Activated CD4-positive, alpha-beta memory T cell treated with anti-CD3 and anti-CD28 coated beads, Interleukin-2, amount 10 ng/mL, durations not matched to agents 7 days and 5 days (primary cell): ENCODE results near the gene TGM1. TPM values are rescaled to one million over a fixed set of nuclear protein-coding genes. Genes with fewer than 3 reads are reported as not detected.
A peak's percentile ranks its signal among the peaks of the same experiment; 100 is the strongest.

Experiments used
- CTCF ChIA-PET: fragments of 350-600 bp; sonication (Branson Sonifier 250); formaldehyde crosslinking; loops from one replicate; lab custom pipeline; 2021; ENCODE audit warnings: antibody characterized with exemption, inconsistent platforms; lab: Charles Lee
- POLR2A ChIA-PET: fragments of 350-600 bp; sonication (Branson Sonifier 250); formaldehyde crosslinking; loops from one replicate; lab custom pipeline; 2021; ENCODE audit warnings: antibody characterized with exemption; lab: Charles Lee
- DNase-seq: peaks from one replicate; pipeline ENCODE4 v3.0.0-alpha.2; 2020
- H3K27ac Mint-ChIP-seq: one replicate; pipeline ENCODE4 v1.8.0; 2021; ENCODE audit warnings: mild to moderate bottlenecking, mixed read lengths
- H3K27me3 Mint-ChIP-seq: one replicate; pipeline ENCODE4 v1.8.0; 2021; ENCODE audit warnings: mixed read lengths
- H3K36me3 Mint-ChIP-seq: one replicate; pipeline ENCODE4 v1.8.0; 2021; ENCODE audit warnings: low read depth, mixed read lengths
- H3K4me1 Mint-ChIP-seq: one replicate; pipeline ENCODE4 v1.8.0; 2021; ENCODE audit warnings: mixed read lengths
- H3K4me3 Mint-ChIP-seq: one replicate; pipeline ENCODE4 v1.8.0; 2021; ENCODE audit warnings: mild to moderate bottlenecking, mixed read lengths
- H3K9me3 Mint-ChIP-seq: one replicate; pipeline ENCODE4 v1.8.0; 2021; ENCODE audit warnings: mixed read lengths
- total RNA-seq, 2 experiments: library from RNA; stranded (reverse); gene quantifications; one replicate each; pipeline ENCODE4 v1.2.3, GENCODE V29; 2021

The TGM1 gene
- total RNA-seq, 2 experiments from 2014 or later, result 4.0 to 4.4 TPM

GRCh38 chr14:24289649-24290280 lies 26.8 kb upstream of the TGM1 start:
- Mint-ChIP-seq H3K27me3 (peaks cover 22% of the 10 kb centered on the region), H3K4me1 (peaks cover 23% of the 10 kb centered on the region), H3K9me3 (no peaks in the 10 kb centered on the region), H3K36me3 (peaks cover 37% of the 10 kb centered on the region), H3K4me3 (no peak overlapping the region), H3K27ac (no peak overlapping the region)
- CTCF ChIA-PET, result interaction anchor here (0.7 to 5.3 kb wide), 11 partner anchors 9 to 142 kb away, joined by 3 to 32 read pairs (median 6); partner anchors contain the start of genes CIDEB, DHRS1, LTB4R and MDP1
- peak; percentile 76 for DNase-seq
- POLR2A ChIA-PET, result interaction anchor here (0.7 to 3.2 kb wide), 12 partner anchors 8 to 195 kb away, joined by 3 to 16 read pairs (median 5); partner anchors contain the start of genes CHMP4A, DHRS1, MDP1 and NOP9

DNA sequence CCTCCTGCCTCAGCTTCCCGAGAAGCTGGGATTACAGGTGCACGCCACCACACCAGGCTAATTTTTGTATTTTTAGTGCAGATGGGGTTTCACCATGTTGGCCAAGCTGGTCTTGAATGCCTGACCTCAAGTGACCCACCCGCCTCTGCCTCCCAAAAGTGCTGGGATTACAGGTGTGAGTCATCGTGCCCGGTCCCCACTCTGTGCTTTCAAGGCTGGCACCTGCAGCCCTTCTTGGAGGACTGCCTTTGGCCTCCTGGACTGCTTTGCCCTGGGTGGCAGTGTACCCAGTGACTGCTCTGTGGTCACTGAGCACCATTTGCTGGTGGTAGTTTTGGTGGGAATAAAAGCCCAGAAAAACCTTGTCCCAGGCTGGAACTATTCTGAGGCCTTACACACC lies 24.0 kb upstream of the TGM1 start:
- POLR2A ChIA-PET, result interaction anchor here (1.4 kb wide), 2 partner anchors 16 to 33 kb away, joined by 4 to 8 read pairs; partner anchors contain the start of gene RABGGTA
- DNase-seq, result no peak
- no peak overlapping the region for H3K27ac Mint-ChIP-seq
- H3K36me3 Mint-ChIP-seq, result peaks cover 26% of the 10 kb centered on the region
- H3K4me3 Mint-ChIP-seq, result no peak overlapping the region
- H3K9me3 Mint-ChIP-seq, result no peaks in the 10 kb centered on the region
- CTCF ChIA-PET, result interaction anchor here (1.3 kb wide), 1 partner anchor 45 kb away, joined by 4 read pairs; the partner anchor contains the start of gene TINF2
- peaks cover 22% of the 10 kb centered on the region for H3K27me3 Mint-ChIP-seq
- H3K4me1 Mint-ChIP-seq, result peaks cover 23% of the 10 kb centered on the region

GRCh38 chr14:24285351-24285750 lies 22.4 kb upstream of the TGM1 start:
- Mint-ChIP-seq H3K36me3 (peaks cover 9% of the 10 kb centered on the region), H3K4me1 (peaks cover 15% of the 10 kb centered on the region), H3K4me3 (no peak overlapping the region), H3K9me3 (no peaks in the 10 kb centered on the region), H3K27ac (no peak overlapping the region), H3K27me3 (peaks cover 16% of the 10 kb centered on the region)
- POLR2A ChIA-PET, result interaction anchor here (1.1 kb wide), 1 partner anchor 170 kb away, joined by 4 read pairs; the partner anchor contains the start of genes DCAF11 and NRL
- CTCF ChIA-PET, result interaction anchor here (0.8 to 1.5 kb wide), 2 partner anchors 23 to 43 kb away, joined by 3 to 4 read pairs; partner anchors contain the start of gene TINF2
- DNase-seq, result no peak

- no peaks in the 10 kb centered on the region for H3K9me3 Mint-ChIP-seq
- H3K27me3 Mint-ChIP-seq, result peaks cover 16% of the 10 kb centered on the region
- H3K4me1 Mint-ChIP-seq, result peaks cover 10% of the 10 kb centered on the region
- CTCF ChIA-PET, result interaction anchor here (0.8 to 1.5 kb wide), 2 partner anchors 24 to 42 kb away, joined by 3 to 4 read pairs; partner anchors contain the start of gene TINF2
- POLR2A ChIA-PET, result interaction anchor here (1.1 to 3.3 kb wide), 2 partner anchors 38 to 170 kb away, joined by 4 to 11 read pairs; partner anchors contain the start of genes DCAF11 and NRL
- H3K36me3 Mint-ChIP-seq, result peaks cover 2% of the 10 kb centered on the region
- no peak for DNase-seq
- no peak overlapping the region for H3K4me3 Mint-ChIP-seq
- no peak overlapping the region for H3K27ac Mint-ChIP-seq
Measured at GRCh38 chr14:24284501-24285035, 21.6 kb upstream of the TGM1 start.

GRCh38 chr14:24283796-24284460 lies 21.0 kb upstream of the TGM1 start:
- H3K4me3 Mint-ChIP-seq, result no peak overlapping the region
- H3K36me3 Mint-ChIP-seq, result no peaks in the 10 kb centered on the region
- peaks cover 12% of the 10 kb centered on the region for H3K4me1 Mint-ChIP-seq
- ChIA-PET CTCF (interaction anchor here (1.2 to 1.5 kb wide), 2 partner anchors 41 to 193 kb away, joined by 3 to 4 read pairs; partner anchors contain the start of gene TINF2), POLR2A (interaction anchor here (0.7 to 3.3 kb wide), 2 partner anchors 37 to 68 kb away, joined by 3 to 11 read pairs; partner anchors contain the start of gene MDP1)
- no peak for DNase-seq
- H3K27me3 Mint-ChIP-seq, result peaks cover 16% of the 10 kb centered on the region
- H3K9me3 Mint-ChIP-seq, result no peaks in the 10 kb centered on the region
- no peak overlapping the region for H3K27ac Mint-ChIP-seq

- Mint-ChIP-seq H3K4me1 (peaks cover 18% of the 10 kb centered on the region), H3K9me3 (no peaks in the 10 kb centered on the region), H3K4me3 (no peak overlapping the region), H3K27ac (no peak overlapping the region), H3K36me3 (no peaks in the 10 kb centered on the region), H3K27me3 (peaks cover 11% of the 10 kb centered on the region)
- ChIA-PET CTCF (interaction anchor here (1.0 to 2.3 kb wide), 4 partner anchors 11 to 192 kb away, joined by 3 to 9 read pairs (median 4); partner anchors contain the start of gene CIDEB), POLR2A (interaction anchor here (0.7 to 3.3 kb wide), 5 partner anchors 8 to 67 kb away, joined by 3 to 11 read pairs (median 4); partner anchors contain the start of genes DHRS1, MDP1, NOP9 and RABGGTA)
- no peak for DNase-seq
Measured at GRCh38 chr14:24282736-24283135, 19.8 kb upstream of the TGM1 start.

DNA sequence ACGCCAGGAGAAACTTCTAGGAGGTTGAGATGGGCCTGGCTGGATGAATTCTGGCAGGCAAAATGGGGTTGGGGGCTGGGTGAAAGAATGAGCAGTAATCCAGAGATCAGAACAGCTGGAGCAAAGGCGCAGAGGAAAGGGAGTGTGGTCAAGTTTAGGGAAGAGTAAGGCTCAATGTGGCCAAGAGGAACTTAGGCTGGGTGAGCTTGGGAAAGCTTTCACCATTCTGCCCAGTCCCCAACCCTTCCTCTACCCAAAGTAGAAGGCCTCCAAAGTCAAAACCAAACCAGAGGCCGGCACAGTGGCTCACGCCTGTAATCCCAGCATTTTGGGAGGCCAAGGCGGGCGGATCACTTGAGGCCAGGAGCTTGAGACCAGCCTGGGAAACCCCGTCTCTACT lies 18.7 kb upstream of the TGM1 start:
- Mint-ChIP-seq H3K9me3 (no peaks in the 10 kb centered on the region), H3K36me3 (no peaks in the 10 kb centered on the region), H3K4me3 (no peak overlapping the region), H3K27ac (no peak overlapping the region), H3K4me1 (peaks cover 22% of the 10 kb centered on the region), H3K27me3 (peaks cover 10% of the 10 kb centered on the region)
- ChIA-PET POLR2A (interaction anchor here (1.6 to 3.3 kb wide), 2 partner anchors 9 to 35 kb away, joined by 4 to 11 read pairs; no protein-coding TSS in a partner anchor), CTCF (interaction anchor here (2.3 to 3.1 kb wide), 2 partner anchors 11 to 26 kb away, joined by 9 to 14 read pairs; partner anchors contain the start of genes CIDEB and RABGGTA)
- DNase-seq, result no peak

DNA sequence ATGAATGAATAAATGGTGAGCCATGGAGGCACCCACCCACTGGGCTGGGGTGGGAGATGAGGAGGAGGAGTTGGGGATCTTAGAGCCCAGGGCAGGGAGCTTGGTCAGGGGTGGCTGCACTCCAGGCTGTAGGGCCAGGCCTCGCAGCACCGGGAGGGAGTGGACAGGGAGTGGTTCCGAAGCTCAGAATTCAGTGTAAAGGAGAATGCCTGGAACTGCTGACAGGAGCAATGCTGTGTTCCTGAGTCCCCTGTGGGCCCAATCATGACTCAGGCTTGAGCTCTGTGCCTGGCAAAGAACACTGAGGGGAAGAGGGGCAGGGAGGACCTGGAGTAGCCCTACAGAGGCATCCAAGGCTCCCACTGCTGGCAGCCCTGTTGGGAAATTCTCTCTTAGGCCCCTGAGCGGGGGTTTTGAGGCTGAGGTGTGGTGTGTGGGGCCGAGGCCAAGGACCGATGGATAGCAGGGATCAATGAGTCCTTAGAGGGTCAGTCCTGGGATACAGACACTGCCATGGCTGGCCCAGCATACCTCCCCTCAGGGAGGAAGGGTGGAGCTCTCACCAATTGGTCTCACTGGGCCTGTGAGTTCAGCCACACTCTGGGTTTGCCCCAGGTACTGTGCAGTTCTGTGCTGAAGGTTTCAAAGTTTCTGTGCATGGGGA lies 18.0 kb upstream of the TGM1 start:
- no peak for DNase-seq
- Mint-ChIP-seq H3K4me3 (no peak overlapping the region), H3K36me3 (no peaks in the 10 kb centered on the region), H3K9me3 (no peaks in the 10 kb centered on the region), H3K27me3 (peaks cover 6% of the 10 kb centered on the region), H3K4me1 (peaks cover 22% of the 10 kb centered on the region), H3K27ac (no peak overlapping the region)
- ChIA-PET CTCF (interaction anchor here (1.2 to 3.1 kb wide), 7 partner anchors 10 to 52 kb away, joined by 3 to 24 read pairs (median 8); partner anchors contain the start of genes CIDEB and RABGGTA), POLR2A (interaction anchor here (1.0 to 1.6 kb wide), 5 partner anchors 8 to 38 kb away, joined by 3 to 9 read pairs (median 4); partner anchors contain the start of genes RABGGTA and TINF2)

DNA sequence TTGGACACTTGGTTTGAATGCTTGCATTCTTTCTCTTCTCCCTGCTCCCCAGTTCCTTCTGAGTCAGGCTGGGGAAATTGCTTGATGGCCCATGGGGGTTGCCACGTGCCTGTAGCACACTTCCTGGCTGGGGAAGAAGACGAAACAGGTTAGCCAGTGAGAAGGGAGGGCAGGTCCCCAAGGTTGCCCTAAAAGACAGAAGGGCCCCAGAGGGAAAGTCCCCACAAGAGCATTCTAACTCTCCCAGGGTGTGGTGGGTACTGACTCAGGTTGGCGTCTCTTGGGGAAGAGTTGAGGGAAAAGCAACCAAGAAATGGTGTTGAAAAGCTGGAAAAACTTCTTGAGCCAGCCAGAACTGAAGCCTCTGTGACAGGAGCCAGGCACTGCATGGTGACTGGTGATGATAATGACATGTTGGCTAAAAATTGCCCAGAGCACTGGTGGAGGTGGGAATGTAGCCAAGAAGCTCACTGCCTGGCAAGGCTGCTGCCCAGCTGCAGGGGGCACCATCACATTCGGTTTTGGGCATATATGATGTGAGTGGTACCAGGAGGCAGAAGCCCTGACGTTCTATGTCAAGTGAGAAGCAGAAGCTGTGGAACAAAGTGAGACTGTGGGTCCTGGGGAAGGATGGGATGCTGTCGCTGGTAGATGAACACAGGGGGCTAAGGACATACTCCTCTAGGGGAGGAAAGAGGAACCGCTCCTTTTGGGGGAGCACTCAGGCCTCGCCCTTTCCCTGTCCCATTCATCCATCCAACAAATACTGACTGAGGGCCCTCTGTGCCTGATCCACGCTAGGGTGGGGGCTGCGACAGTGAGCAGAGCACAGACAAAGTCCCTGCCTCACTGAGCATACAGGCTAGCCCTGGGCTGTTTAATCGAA lies 16.6 kb upstream of the TGM1 start:
- Mint-ChIP-seq H3K27me3 (peaks cover 5% of the 10 kb centered on the region), H3K9me3 (no peaks in the 10 kb centered on the region), H3K27ac (no peak overlapping the region), H3K36me3 (no peaks in the 10 kb centered on the region), H3K4me3 (no peak overlapping the region), H3K4me1 (peaks cover 25% of the 10 kb centered on the region)
- peak; percentile 50 for DNase-seq
- ChIA-PET POLR2A (interaction anchor here (0.9 to 1.5 kb wide), 8 partner anchors 8 to 66 kb away, joined by 3 to 9 read pairs (median 4); partner anchors contain the start of genes CHMP4A, RABGGTA and TINF2), CTCF (interaction anchor here (1.0 to 3.1 kb wide), 11 partner anchors 9 to 171 kb away, joined by 3 to 24 read pairs (median 4); partner anchors contain the start of genes CIDEB, LTB4R2, RABGGTA and TINF2)

DNA sequence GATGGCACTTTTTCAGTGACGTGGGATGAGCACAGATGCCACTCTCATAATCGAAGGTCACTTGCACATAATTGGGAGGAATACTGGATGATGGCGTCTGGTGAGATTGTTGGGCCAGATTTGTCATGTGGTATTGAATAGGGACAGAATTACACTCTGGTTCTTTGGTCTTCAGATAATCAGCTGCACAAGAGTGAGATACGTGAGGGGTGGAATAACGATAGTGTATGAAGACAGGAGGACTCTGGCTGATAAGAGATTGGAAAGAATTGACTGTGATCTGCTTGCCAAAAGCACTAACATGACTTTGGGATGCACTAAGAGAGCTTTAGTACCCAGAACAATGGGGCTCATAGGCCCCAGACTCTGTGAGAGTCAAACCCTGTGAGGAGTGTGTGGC lies 15.4 kb upstream of the TGM1 start:
- ChIA-PET POLR2A (interaction anchor here (1.1 to 1.2 kb wide), 2 partner anchors 19 to 32 kb away, joined by 3 to 4 read pairs; no protein-coding TSS in a partner anchor), CTCF (interaction anchor here (0.9 to 2.7 kb wide), 3 partner anchors 19 to 54 kb away, joined by 3 to 24 read pairs (median 17); partner anchors contain the start of genes CIDEB and LTB4R2)
- no peak for DNase-seq
- Mint-ChIP-seq H3K27me3 (peaks cover 5% of the 10 kb centered on the region), H3K36me3 (no peaks in the 10 kb centered on the region), H3K4me3 (no peak overlapping the region), H3K4me1 (peaks cover 35% of the 10 kb centered on the region), H3K27ac (no peak overlapping the region), H3K9me3 (no peaks in the 10 kb centered on the region)
